H1 (cell line): ENCODE data around the gene R3HDM2. TPM values are rescaled to one million over a fixed set of nuclear protein-coding genes. Genes with fewer than 3 reads are reported as not detected.

Experiments
- CTCF ChIA-PET: fragments of 300-600 bp; sonication (Branson Sonifier 250); formaldehyde crosslinking; loops from one replicate; lab custom pipeline; 2021; ENCODE audit not compliant: partially characterized antibody; lab: Charles Lee
- POLR2A ChIA-PET: fragments of 300-600 bp; sonication (Branson Sonifier 250); formaldehyde crosslinking; loops from one replicate; lab custom pipeline; 2021; ENCODE audit warnings: inconsistent platforms; ENCODE audit not compliant: partially characterized antibody; lab: Charles Lee
- DNase-seq, 2 experiments: peaks; one replicate each; pipeline versions ENCODE4 v3.0.0 to v3.0.0-alpha.2; 2010 to 2022; ENCODE audit warnings: low spot score in 2 of 2, low read depth in 1 of 2, mixed read lengths in 1 of 2
- FAIRE-seq: peaks from 2 replicates; lab custom pipeline; 2011; peaks lifted over from hg19 to GRCh38; lab: Jason Lieb, UNC
- H2AFZ ChIP-seq: 2 replicates; pipeline ENCODE4 v1.8.1; 2012; ENCODE audit warnings: low read length, inconsistent platforms
- H2AK5ac ChIP-seq: 2 replicates; pipeline ENCODE4 v1.6.1; 2013; ENCODE audit warnings: low read depth, low read length
- H2BK120ac ChIP-seq: replicated peaks from 2 replicates; pipeline ENCODE3; 2013; ENCODE audit warnings: low read depth, low read length, inconsistent platforms
- H2BK12ac ChIP-seq: 2 replicates; pipeline ENCODE4 v1.6.1; 2013; ENCODE audit warnings: low read depth, low read length
- H2BK15ac ChIP-seq: 2 replicates; pipeline ENCODE4 v1.6.1; 2013; ENCODE audit warnings: low read length
- H2BK20ac ChIP-seq: 2 replicates; pipeline ENCODE4 v1.6.1; 2013; ENCODE audit warnings: low read length
- H2BK5ac ChIP-seq: 2 replicates; pipeline ENCODE4 v1.6.1; 2013; ENCODE audit warnings: low read depth, low read length
- H3K14ac ChIP-seq: 2 replicates; pipeline ENCODE4 v1.6.1; 2013; ENCODE audit warnings: inconsistent platforms; ENCODE audit not compliant: insufficient read length
- H3K18ac ChIP-seq: 2 replicates; pipeline ENCODE4 v1.6.1; 2013; ENCODE audit warnings: low read length; ENCODE audit errors: extremely low read depth
- H3K23ac ChIP-seq: 2 replicates; pipeline ENCODE4 v1.6.1; 2013; ENCODE audit warnings: inconsistent platforms; ENCODE audit not compliant: insufficient read length
- H3K23me2 ChIP-seq: 2 replicates; pipeline ENCODE4 v1.6.1; 2013; ENCODE audit warnings: low read depth, low read length
- H3K27ac ChIP-seq: 2 replicates; pipeline ENCODE4 v1.6.1; 2011; ENCODE audit warnings: low read depth, low read length, inconsistent platforms
- H3K27me3 ChIP-seq, 4 experiments: replicated peaks in 1 of 4; 1 replicate in 1 of 4; 2 replicates in 3 of 4; pipeline versions ENCODE4 v1.6.1 to v1.8.1; 2011 to 2013; ENCODE audit warnings: low read length in 3 of 4, mild to moderate bottlenecking in 3 of 4, inconsistent platforms in 2 of 4, mixed read lengths in 2 of 4, moderate library complexity in 1 of 4; ENCODE audit not compliant: control insufficient read depth in 3 of 4, insufficient read depth in 3 of 4; ENCODE audit errors: extremely low read depth in 1 of 4
- H3K36me3 ChIP-seq, 4 experiments: 2 replicates each; pipeline versions ENCODE4 v1.6.1 to v1.8.1; 2011 to 2013; ENCODE audit warnings: mild to moderate bottlenecking in 4 of 4, low read length in 3 of 4, moderate library complexity in 2 of 4, control low read depth in 1 of 4, inconsistent platforms in 1 of 4; ENCODE audit not compliant: insufficient read depth in 4 of 4, control insufficient read depth in 2 of 4
- H3K4ac ChIP-seq: replicated peaks from 2 replicates; pipeline ENCODE3; 2013; ENCODE audit warnings: low read length, low read depth, mixed read lengths, inconsistent platforms; ENCODE audit not compliant: insufficient read length
- H3K4me1 ChIP-seq, 4 experiments: replicated peaks in 1 of 4; 1 replicate in 1 of 4; 2 replicates in 3 of 4; pipeline versions ENCODE4 v1.6.1 to v1.8.1; 2011 to 2013; ENCODE audit warnings: low read length in 3 of 4, inconsistent platforms in 2 of 4, mixed read lengths in 1 of 4; ENCODE audit not compliant: insufficient read depth in 4 of 4, control insufficient read depth in 3 of 4
- H3K4me2 ChIP-seq, 2 experiments: 2 replicates each; pipeline versions ENCODE4 v1.6.1 to v1.8.1; 2011 to 2013; ENCODE audit warnings: low read depth in 2 of 2, low read length in 2 of 2, control low read depth in 1 of 2, inconsistent platforms in 1 of 2, mild to moderate bottlenecking in 1 of 2; ENCODE audit not compliant: insufficient read depth in 1 of 2
- H3K4me3 ChIP-seq, 4 experiments: fragments of 200-600, 300-600 bp in 1 of 4; sonication (generic), shearing (Covaris generic), sonication (Bioruptor Twin) in 1 of 4; 2 replicates each; pipeline versions ENCODE4 v1.5.1 to v1.8.1; 2011 to 2016; ENCODE audit warnings: low read length in 4 of 4, low read depth in 3 of 4, control low read depth in 2 of 4, inconsistent platforms in 2 of 4, mild to moderate bottlenecking in 2 of 4, mixed read lengths in 1 of 4, moderate library complexity in 1 of 4; ENCODE audit not compliant: insufficient read depth in 2 of 4; ENCODE audit errors: extremely low read depth in 1 of 4
- H3K56ac ChIP-seq: replicated peaks from 2 replicates; pipeline ENCODE3; 2013; ENCODE audit warnings: low read depth, mild to moderate bottlenecking, mixed read lengths, low read length, inconsistent platforms; ENCODE audit not compliant: insufficient read length
- H3K79me1 ChIP-seq: 2 replicates; pipeline ENCODE4 v1.6.1; 2013; ENCODE audit warnings: low read depth, low read length, control low read depth
- H3K79me2 ChIP-seq, 2 experiments: 2 replicates each; pipeline versions ENCODE4 v1.6.1 to v1.8.1; 2012 to 2013; ENCODE audit warnings: low read length in 2 of 2, mild to moderate bottlenecking in 2 of 2, inconsistent platforms in 1 of 2; ENCODE audit not compliant: insufficient read depth in 2 of 2, control insufficient read depth in 1 of 2
- H3K9ac ChIP-seq, 4 experiments: replicated peaks in 1 of 4; 1 replicate in 1 of 4; 2 replicates in 3 of 4; pipeline versions ENCODE4 v1.6.1 to v1.8.1; 2011 to 2013; ENCODE audit warnings: low read depth in 3 of 4, low read length in 3 of 4, control low read depth in 2 of 4, mild to moderate bottlenecking in 2 of 4, moderate library complexity in 2 of 4, inconsistent platforms in 1 of 4; ENCODE audit errors: extremely low read depth in 1 of 4
- H3K9me3 ChIP-seq, 2 experiments: 2 replicates each; pipeline versions ENCODE4 v1.6.1 to v1.8.1; 2012 to 2013; ENCODE audit warnings: mild to moderate bottlenecking in 2 of 2, moderate library complexity in 2 of 2, control low read depth in 1 of 2, inconsistent platforms in 1 of 2, low read depth in 1 of 2, low read length in 1 of 2, mixed read lengths in 1 of 2; ENCODE audit not compliant: insufficient read depth in 2 of 2
- H4K20me1 ChIP-seq, 2 experiments: replicated peaks in 1 of 2; 2 replicates each; pipeline versions ENCODE3 to v1.8.1; 2011 to 2013; ENCODE audit warnings: inconsistent platforms in 2 of 2, low read length in 2 of 2, mild to moderate bottlenecking in 1 of 2; ENCODE audit not compliant: insufficient read depth in 2 of 2, control insufficient read depth in 1 of 2
- H4K5ac ChIP-seq: 2 replicates; pipeline ENCODE4 v1.6.1; 2013; ENCODE audit warnings: low read length, low read depth, mixed read lengths, inconsistent platforms; ENCODE audit not compliant: insufficient read length
- H4K8ac ChIP-seq: 2 replicates; pipeline ENCODE4 v1.8.0; 2013; ENCODE audit warnings: mild to moderate bottlenecking, moderate library complexity, low read length, inconsistent platforms; ENCODE audit not compliant: insufficient read depth; ENCODE audit errors: extremely low read depth
- H4K91ac ChIP-seq: replicated peaks from 2 replicates; pipeline ENCODE3; 2013; ENCODE audit warnings: low read length, mixed read lengths, inconsistent platforms; ENCODE audit not compliant: insufficient read length
- CEBPB ChIP-seq: IDR thresholded peaks from 2 replicates; pipeline ENCODE4 v1.6.1; 2012; ENCODE audit warnings: low read depth, low read length
- JUND ChIP-seq: IDR thresholded peaks from 2 replicates; pipeline ENCODE4 v1.6.1; 2011; ENCODE audit warnings: mild to moderate bottlenecking, improper control_type of control experiment, low read length
- SIRT6 ChIP-seq: IDR thresholded peaks from one replicate; pipeline ENCODE4 v1.7.1; 2012; ENCODE audit warnings: low read length, inconsistent platforms
- SIX5 ChIP-seq: IDR thresholded peaks from 2 replicates; pipeline ENCODE4 v1.6.1; 2011; ENCODE audit warnings: mild to moderate bottlenecking, low read depth, low read length
- SP2 ChIP-seq: IDR thresholded peaks from 2 replicates; pipeline ENCODE4 v1.6.1; 2012; ENCODE audit warnings: mild to moderate bottlenecking, low read length, inconsistent platforms
- TAF1 ChIP-seq: IDR thresholded peaks from 2 replicates; pipeline ENCODE4 v1.6.1; 2011; ENCODE audit warnings: mild to moderate bottlenecking, low read depth, low read length
- TCF12 ChIP-seq: IDR thresholded peaks from 2 replicates; pipeline ENCODE4 v1.6.1; 2011; ENCODE audit warnings: low read depth, mild to moderate bottlenecking, low read length
- ZNF274 ChIP-seq: IDR thresholded peaks from 2 replicates; pipeline ENCODE4 v1.7.0; 2012; ENCODE audit warnings: low read length, borderline replicate concordance; ENCODE audit errors: extremely low read depth
- WGBS, 2 experiments: shearing (Covaris generic) in 1 of 2; methylation state at CpG; one replicate each; pipeline versions ENCODE4 v1.1.6 to v1.1.7; 2013 to 2015; ENCODE audit warnings: low lambda C conversion rate in 2 of 2, mixed read lengths in 2 of 2, inconsistent platforms in 1 of 2, low coverage in 1 of 2, missing lambda C conversion rate in 1 of 2; ENCODE audit not compliant: insufficient replicate concordance in 2 of 2, insufficient coverage in 1 of 2, insufficient read length in 1 of 2; ENCODE audit errors: extremely low coverage in 1 of 2, missing lambda C conversion rate in 1 of 2; 5-methylcytosine and 5-hydroxymethylcytosine counted together
- long read RNA-seq, 2 experiments: library from RNA in 1 of 2; library from capped mRNA in 1 of 2; stranded (forward); transcript quantifications; one replicate each; pipeline ENCODE4 v2.0.0, GENCODE V29; 2021; ENCODE audit warnings: inconsistent platforms in 1 of 2
- polyA minus RNA-seq, 3 experiments: library from RNA; depleted of rRNA, polyadenylated mRNA; stranded (reverse); fragments of >200 nt; gene quantifications; 1 replicate in 2 of 3; 2 replicates in 1 of 3; pipeline ENCODE4 v1.2.3, GENCODE V29; 2011
- polyA plus RNA-seq, 7 experiments: library from polyadenylated mRNA; depleted of rRNA in 3 of 7; stranded (reverse) in 5 of 7; unstranded in 2 of 7; fragments of >200 nt in 5 of 7; fragments of 200-250 nt in 2 of 7; gene quantifications; 1 replicate in 5 of 7; 2 replicates in 1 of 7; 4 replicates in 1 of 7; pipeline versions ENCODE4 v1.2.1 to v1.2.3, GENCODE V29; 2011 to 2013; ENCODE audit warnings: missing spikeins in 2 of 7, mixed read lengths in 2 of 7
- total RNA-seq: library from RNA; stranded (reverse); fragmentation: NEBNext Ultra II Directional; extraction: Animal tissue kit (Norgen Biotek cat#: 25700); gene quantifications from 2 replicates; pipeline ENCODE4 v1.2.1, GENCODE V29; 2021

R3HDM2 gene
- 23.7 and 27.0 TPM in 2 replicates for total RNA-seq
- 25.6 and 37.1 TPM in 2 replicates for polyA plus RNA-seq (2011; rRNA removed)
- 16.0 TPM for polyA plus RNA-seq (2011; cell fraction: cytosol; rRNA removed)
- polyA plus RNA-seq (2011; cell fraction: nucleus; rRNA removed), result 73.0 TPM
- polyA plus RNA-seq (2012, experiment 1 of 2), result 20.7 to 26.7 TPM (median 23.3 TPM) in 4 replicates
- 5.2 TPM for polyA plus RNA-seq (2012, experiment 2 of 2)
- 21.6 TPM for polyA plus RNA-seq (2013, experiment 1 of 2)
- polyA plus RNA-seq (2013, experiment 2 of 2), result 17.4 TPM
- 23.3 and 26.0 TPM in 2 replicates for polyA minus RNA-seq (2011; rRNA and poly(A)+ RNA removed)
- 17.4 TPM for polyA minus RNA-seq (2011; cell fraction: cytosol; rRNA and poly(A)+ RNA removed)
- polyA minus RNA-seq (2011; cell fraction: nucleus; rRNA and poly(A)+ RNA removed), result 33.8 TPM
- long read RNA-seq, experiment 1, partial matches to known transcripts, result 0 of 2 reads
- long read RNA-seq, experiment 1, other reads (novel, unspliced or antisense), result 2 of 2 reads
- long read RNA-seq, experiment 2, partial matches to known transcripts, result 1 of 2 reads
- long read RNA-seq, experiment 2, other reads (novel, unspliced or antisense), result 1 of 2 reads

GRCh38 chr12:57430931-57431566 is at the start of gene R3HDM2:
Gene R3HDM2 (minus strand): TSS chr12:57431043. CDS start chr12:57310428, 120,615 bp downstream.
- peak within 1 kb of the TSS; percentile 81 for H3K4ac ChIP-seq
- peak within 1 kb of the TSS; percentile 41; the same call in 1 of the 2 replicates for H2BK5ac ChIP-seq
- CTCF ChIA-PET, result interaction anchor here (1.1 kb wide), 1 partner anchor 88 kb away, joined by 3 read pairs; no protein-coding TSS in a partner anchor
- H2AFZ ChIP-seq, result 0 out of 2 replicates have a peak within 1 kb of the TSS, but pooled peaks have one; percentile 31
- no peak within 1 kb of the TSS; the same call in 1 of the 2 replicates for H3K18ac ChIP-seq
- peaks cover 3% of the 10 kb centered on the region for H3K79me1 ChIP-seq
- no peak within 1 kb of the TSS for H2BK20ac ChIP-seq
- H2BK12ac ChIP-seq, result no peak within 1 kb of the TSS
- FAIRE-seq, result no peak
- H3K9me3 ChIP-seq, result no peaks in the 10 kb centered on the region
- 8% methylated on average over 37 of the region's 41 CpGs; no CpG with 5 or more reads in 1 of the 2 experiments for WGBS, 2 experiments
- H3K9ac ChIP-seq, result peak within 1 kb of the TSS; percentile 46 to 97 (median 62)
- POLR2A ChIA-PET, result interaction anchor here (1.1 to 13.2 kb wide), 3 partner anchors 11 to 89 kb away, joined by 3 to 168 read pairs (median 7); partner anchors contain the start of gene INHBE
- no peaks in the 10 kb centered on the region for H3K27me3 ChIP-seq
- peaks cover 0 to 14% of the 10 kb centered on the region in 2 experiments; a peak in 2 of 4 replicates for H3K79me2 ChIP-seq
- no peak within 1 kb of the TSS for H3K14ac ChIP-seq
- H3K4me2 ChIP-seq, result peak within 1 kb of the TSS; percentile 59 to 91
- H4K5ac ChIP-seq, result peak within 1 kb of the TSS; percentile 56
- peak within 1 kb of the TSS; percentile 55 to 73 (median 70) for H3K4me3 ChIP-seq
- DNase-seq, result peak; percentile 90 to 99
- peak within 1 kb of the TSS; percentile 81; the same call in 1 of the 2 replicates for H3K27ac ChIP-seq
- H3K56ac ChIP-seq, result no peak within 1 kb of the TSS
- H4K20me1 ChIP-seq, result no peaks in the 10 kb centered on the region
- H4K8ac ChIP-seq, result peak within 1 kb of the TSS; percentile 63; the same call in 1 of the 2 replicates
- H2BK15ac ChIP-seq, result no peak within 1 kb of the TSS
- peak within 1 kb of the TSS; percentile 65 for H4K91ac ChIP-seq
- peaks cover 0 to 5% (median 2%) of the 10 kb centered on the region in 4 experiments; a peak in 5 of 7 replicates for H3K4me1 ChIP-seq
- H2BK120ac ChIP-seq, result no peak within 1 kb of the TSS
- no peak within 1 kb of the TSS for H3K23ac ChIP-seq
- peaks cover 3% of the 10 kb centered on the region; the same call in 1 of the 2 replicates for H3K23me2 ChIP-seq
- H2AK5ac ChIP-seq, result no peak within 1 kb of the TSS
- no peaks in the 10 kb centered on the region for H3K36me3 ChIP-seq
- no peak for TF ChIP-seq TCF12
- TF ChIP-seq SIX5, result no peak
- no peak for TF ChIP-seq CEBPB
- TF ChIP-seq JUND, result peak; percentile 21; the same call in 1 of the 2 replicates
- TF ChIP-seq TAF1, result peak; percentile 68
- TF ChIP-seq ZNF274, result no peak
- no peak for TF ChIP-seq SIRT6
- no peak for TF ChIP-seq SP2
